Inflammatory macrophage (primary cell): ENCODE data around the gene KCNC3.
A peak's percentile ranks its signal among the peaks of the same experiment; 100 is the strongest.
"Not testable (repeated sequence)": the region's sequence is repeated elsewhere in the genome, so short reads cannot be mapped to it uniquely, and the experiment has no call there.

ENCODE experiments used
- DNase-seq, 2 donors: peaks; one replicate each; pipeline ENCODE4 v3.0.0-alpha.2; 2020 to 2022

KCNC3 gene

DNA sequence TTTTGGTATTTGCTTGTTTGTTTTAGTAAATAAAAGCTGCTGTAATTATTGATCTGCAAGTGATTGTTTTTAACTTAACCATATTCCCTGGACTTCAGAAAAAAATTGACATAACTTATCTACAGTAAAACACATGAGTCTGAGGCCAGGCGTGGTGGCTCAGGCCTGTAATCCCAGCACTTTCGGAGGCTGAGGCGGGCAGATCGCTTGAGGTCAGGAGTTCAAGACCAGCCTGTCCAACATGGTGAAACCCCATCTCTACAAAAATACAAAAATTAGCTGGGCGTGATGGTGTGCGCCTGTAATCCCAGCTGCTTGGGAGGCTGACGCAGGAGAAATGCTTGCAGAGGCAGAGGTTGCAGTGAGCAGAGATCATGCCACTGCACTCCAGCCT is 24.3 kb upstream of the KCNC3 start:
- not testable (repeated sequence) for DNase-seq

- no peak for DNase-seq
Measured at GRCh38 chr19:50352242-50352641, 23.1 kb upstream of the KCNC3 start.

GRCh38 chr19:50349277-50350057 is 20.3 kb upstream of the KCNC3 start:
- no peak for DNase-seq

DNA sequence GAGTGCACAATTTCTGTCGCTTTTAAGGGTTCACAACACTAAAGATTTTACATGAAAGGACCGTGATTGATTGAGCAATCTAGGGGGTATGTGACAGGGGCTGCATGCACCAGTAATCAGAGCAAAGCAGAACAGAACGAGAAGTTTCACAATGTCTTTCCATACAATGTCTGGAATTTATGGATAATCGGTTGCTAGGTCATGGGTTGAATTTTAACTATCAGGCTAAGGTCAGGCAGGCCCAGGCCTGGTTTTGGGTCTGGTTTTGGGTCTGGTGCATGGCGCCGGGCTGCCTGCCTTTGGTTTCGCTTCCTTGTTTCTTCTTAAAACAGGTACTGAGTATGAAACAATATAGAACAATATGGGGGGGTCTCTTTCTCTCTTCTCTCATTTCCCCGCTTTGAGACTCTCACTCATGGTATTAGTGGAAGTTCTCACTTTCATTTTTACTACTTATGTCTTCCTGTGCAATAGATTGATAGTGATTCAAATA is 18.0 kb upstream of the KCNC3 start:
- DNase-seq, result peak in 1 of 2 donors; percentile 26

DNA sequence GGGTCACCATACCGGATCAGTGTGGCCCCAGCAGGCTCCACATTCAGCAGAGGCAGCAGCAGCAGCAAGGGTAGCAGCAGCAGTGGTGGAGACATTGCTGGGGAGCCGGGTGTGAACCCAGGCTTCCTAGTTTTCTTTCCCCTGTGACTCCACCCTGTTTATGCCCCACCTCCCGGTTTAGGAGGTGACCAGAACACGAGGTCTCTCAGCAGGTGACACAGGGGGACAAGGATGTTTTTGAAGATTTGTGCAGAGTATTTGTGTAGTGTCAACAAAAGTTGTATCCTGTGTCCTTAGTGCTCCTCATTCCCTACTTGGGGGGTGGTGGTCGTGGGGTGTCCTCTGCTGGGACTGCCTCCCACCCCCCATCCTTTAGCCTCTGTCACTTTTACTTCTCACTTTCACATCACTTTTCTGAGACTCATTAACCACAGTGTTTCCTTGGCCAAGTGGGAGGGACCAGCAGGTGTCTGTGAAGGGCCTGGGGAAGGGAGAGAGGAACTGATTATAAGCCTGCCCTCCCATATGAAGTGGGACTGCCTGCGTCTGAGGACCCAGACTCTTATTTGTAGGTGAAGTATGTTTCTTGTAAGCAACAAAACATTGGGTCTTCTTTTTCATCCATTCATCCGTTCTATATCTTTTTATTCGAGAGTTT is 15.6 kb upstream of the KCNC3 start:
- DNase-seq, result peak; percentile 35 to 42

GRCh38 chr19:50341091-50341564 is 12.0 kb upstream of the KCNC3 start:
- DNase-seq, result peak; percentile 85 to 92

GRCh38 chr19:50340331-50340730 is 11.2 kb upstream of the KCNC3 start:
- peak; percentile 56 to 67 for DNase-seq

DNA sequence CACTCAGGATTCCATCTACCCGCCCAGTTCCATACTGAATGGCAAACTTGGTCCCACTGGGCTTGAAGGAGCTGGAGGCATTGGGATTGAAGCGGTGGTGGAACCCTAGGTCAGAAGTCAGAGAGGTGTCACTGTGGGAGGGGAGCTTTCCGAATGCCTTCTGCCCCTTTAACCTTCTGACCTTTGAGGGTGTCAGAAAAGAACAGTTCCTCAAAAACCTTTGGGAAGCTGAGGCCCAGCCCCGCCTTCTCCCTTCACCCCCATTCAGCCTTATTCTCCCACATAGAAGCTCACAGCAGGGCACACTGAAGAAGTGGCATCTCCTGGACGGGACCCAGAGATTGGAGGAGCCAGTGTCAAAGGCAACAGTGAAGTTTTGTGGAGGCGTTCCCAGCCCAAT is 7.9 kb upstream of the KCNC3 start:
- peak; percentile 51 to 74 for DNase-seq

GRCh38 chr19:50334741-50335421 is 5.7 kb upstream of the KCNC3 start:
- DNase-seq, result no peak

- peak in 1 of 2 donors; percentile 85 for DNase-seq
Measured at GRCh38 chr19:50333737-50334617, 4.8 kb upstream of the KCNC3 start.

DNA sequence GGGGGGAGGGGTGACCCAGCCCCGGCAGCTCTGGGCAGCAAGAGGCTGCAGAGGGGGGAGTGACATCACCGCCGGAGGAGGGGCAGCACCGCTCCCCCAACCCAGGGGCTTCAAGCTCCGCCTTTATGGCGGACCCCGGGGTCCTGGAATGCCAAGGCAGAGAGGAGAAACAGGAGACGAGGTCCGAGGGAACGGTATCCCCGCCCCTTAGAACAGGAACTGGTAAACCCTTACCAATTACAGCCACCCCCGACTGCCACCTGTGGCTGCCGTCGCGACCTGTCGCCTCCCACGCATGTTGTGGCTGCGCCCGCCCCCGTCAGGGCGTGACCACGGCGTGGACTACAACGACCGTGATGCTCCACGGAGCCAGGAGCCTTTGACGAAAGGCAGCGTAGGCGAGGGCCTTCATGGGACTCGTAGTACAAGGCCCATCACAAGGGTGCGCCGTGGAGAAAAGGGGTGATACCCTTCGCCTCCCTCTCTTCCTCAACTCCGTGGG is 4.1 kb upstream of the KCNC3 start:
- DNase-seq, result peak; percentile 95 to 98

DNA sequence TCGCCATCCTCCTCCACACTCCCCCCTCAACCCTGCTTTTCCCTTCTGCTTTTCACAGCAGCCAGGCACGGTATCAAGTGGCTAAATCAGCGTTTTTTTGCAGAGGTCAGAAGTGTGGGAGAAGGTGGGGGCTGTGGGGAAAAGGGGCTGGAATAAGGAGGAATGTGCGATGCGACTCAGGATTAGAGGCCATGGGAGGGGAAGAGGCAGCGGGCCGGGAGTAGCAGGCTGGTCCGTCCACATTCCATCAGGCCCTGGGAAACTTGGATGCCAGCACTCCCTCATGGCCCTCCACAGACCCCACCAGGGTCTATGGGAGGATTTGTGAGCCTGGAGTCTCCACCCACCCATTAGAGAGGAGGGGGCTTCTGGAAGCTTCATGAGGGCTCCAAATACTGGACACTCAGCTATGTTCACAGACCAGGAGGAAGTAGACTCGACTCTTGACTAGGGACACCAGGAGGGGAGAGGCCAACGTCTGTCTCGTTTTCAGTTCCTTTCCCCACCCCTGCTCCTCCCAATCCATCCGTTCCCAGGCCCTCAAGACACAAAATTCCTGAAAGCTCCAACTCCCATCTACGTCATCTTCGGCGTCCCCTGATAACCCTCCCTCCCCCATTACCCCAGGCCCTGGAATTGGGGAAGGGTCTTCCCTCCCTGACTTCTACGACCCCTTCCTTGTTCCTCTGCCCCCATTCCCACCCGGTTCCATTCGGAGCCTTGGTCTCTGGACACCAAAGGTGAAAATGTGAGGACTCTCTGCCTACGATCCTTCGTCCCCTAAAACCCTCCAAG is 3.3 kb upstream of the KCNC3 start:
- DNase-seq, result peak; percentile 29 to 48

DNA sequence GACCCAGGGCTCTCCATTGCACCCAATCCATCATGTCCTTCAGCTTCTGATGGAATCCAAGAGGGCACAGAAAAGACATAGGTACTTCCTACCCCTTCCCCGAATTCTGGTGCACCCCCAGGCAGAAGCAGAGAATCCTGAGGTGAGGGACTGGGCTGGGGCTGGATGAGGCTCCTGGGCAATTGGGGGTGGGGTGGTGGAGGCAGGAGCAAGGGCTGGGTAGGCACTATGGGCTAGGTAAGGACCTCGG is 2.7 kb upstream of the KCNC3 start:
- no peak for DNase-seq

DNA sequence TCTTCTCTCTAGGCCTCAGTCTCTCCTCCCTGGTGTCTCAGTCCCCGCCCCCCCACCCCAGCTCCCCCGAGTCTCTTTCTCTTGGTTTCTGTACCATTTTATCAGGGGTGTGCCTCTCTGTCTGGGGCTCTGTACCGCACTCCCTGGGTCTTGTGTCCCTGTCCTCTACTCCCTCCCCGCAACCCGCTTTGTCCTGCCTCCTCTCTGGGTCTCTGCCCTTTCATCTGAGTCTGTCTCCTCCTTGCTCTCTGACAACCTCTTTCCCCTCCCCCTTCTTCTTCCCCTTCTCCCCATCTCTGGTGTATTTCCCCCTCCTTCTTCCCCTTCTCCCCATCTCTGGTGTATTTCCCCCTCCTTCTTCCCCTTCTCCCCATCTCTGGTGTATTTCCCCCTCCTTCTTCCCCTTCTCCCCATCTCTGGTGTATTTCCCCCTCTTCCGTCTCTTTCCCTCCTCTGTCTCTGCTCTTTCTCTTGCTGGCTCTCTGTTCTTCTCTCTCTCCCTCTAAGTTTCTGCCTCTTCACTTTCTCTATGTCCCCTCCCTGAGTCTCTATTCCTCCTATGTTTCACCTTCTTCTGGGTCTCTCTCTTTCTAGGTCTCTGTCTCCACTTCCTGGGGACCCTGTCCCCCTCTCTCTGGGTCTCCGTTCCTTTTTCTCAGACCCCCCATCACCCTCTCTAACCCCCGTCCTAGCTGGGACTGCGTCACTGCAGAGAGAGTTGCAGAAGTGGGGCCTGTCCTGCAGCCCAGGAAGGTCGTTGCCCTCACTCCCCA is 2.2 kb upstream of the KCNC3 start:
- peak in 1 of 2 donors; percentile 21 for DNase-seq

- peak; percentile 85 to 88 for DNase-seq
Measured at GRCh38 chr19:50330365-50331078, 1.3 kb upstream of the KCNC3 start.

- DNase-seq, result not testable (repeated sequence)
Measured at GRCh38 chr19:50329926-50330294, 733 bp upstream of the KCNC3 start.

DNA sequence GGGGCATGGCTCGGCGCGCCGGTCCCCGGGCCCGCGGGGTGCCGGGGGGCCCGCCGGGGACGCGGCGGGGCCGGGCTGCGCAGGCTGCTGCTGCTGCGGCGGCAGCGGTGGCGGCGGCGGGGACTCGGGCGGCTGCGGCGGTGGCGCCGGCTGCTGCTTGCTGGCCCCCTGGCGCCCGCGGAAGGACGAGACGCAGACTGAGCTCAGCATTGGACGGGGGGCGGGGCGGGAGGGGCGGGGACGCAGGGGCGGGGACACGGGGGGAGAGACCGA is 368 bp downstream of the KCNC3 start:
- DNase-seq, result no peak

DNA sequence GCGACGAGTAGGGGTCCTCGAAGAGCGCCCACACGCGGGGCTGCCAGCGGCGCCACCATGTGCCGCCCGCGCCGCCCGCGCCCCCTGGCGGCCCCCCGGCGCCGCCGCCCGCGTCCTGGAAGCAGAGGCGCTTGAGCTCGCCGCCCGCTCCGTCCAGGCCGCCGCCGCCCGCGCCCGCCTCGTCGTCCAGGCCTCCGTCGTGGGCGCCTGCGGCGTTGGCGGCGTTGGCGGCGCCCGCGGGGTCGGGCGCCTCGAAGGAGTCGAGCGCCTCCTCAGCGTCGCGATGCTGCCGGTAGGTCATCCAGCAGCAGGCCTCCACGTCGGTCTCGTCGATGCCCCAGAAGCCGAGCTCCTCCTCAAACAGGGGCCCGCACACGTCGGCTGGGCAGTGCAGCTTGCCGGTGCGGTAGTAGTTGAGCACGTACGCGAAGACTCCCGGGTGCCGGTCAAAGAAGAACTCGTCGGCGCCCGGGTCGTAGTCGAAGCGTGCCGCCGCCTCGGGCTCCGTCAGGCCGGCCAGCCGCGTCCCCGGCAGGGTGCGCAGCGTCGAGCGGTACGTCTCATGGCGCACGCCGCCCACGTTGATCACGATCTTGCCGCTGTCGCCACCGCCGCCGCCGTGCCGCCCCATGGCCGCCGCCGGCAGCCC is 829 bp downstream of the KCNC3 start:
- DNase-seq, result peak; percentile 60 to 83

DNA sequence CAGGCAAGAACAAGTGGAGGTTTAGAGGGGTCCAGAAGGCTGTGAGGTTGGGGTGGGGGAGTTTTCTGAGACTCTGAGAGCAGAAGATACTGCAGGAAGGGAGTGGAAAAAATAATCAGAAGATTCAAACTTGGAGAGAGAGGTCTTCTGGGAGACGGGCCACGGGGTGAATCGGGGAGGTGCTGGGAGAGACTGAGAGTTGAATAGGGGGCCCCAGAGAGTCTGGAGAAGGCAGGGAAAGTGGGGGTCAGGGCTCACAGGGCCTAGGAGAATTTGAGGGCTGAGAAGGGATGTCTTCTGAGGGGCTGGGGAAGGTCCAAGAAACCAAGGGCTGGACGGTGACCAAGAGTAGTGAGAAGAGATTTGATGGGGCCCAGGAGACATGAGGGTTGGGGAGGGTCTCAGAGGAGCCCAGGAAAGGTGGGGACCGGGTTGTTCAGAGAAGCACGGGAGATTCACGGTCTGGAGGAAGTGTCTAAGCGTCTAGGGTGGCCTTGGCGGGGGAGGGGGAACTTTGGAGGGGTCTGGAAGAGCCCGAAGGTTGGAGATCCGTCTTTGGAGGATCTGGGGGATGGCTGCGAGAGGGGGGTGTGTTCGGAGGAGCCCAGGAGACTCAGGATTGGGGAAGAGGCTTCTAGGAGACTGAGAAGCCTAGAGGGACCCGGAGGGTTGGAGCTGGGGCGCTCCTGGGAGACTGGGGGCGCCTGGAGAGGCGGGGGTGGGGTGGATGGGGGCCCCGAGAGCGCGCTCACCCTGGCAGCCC is 1.5 kb downstream of the KCNC3 start:
- DNase-seq, result no peak
